ENCODE measurements around the gene TBX1.

TBX1 gene

GRCh38 chr22:19753090-19753842 lies 7.3 kb upstream of the TBX1 start:
- DNase-seq = no peak
- no peaks in the 10 kb centered on the region for H3K9me3 ChIP-seq (ENCODE audit: severe bottlenecking)
- no peaks in the 10 kb centered on the region for H3K36me3 ChIP-seq
- peak; percentile 58 for TF ChIP-seq CTCF (IDR thresholded peaks at IDR 0.05; ENCODE audit: low read depth, low read length)
- no peaks in the 10 kb centered on the region for H3K27me3 ChIP-seq (ENCODE audit: insufficient read depth, low read depth, severe bottlenecking)
- no peak overlapping the region for H3K27ac ChIP-seq
- H3K4me3 ChIP-seq (ENCODE audit: low read depth, low read length) = no peak overlapping the region

GRCh38 chr22:19753996-19754700 lies 6.4 kb upstream of the TBX1 start:
- TF ChIP-seq CTCF (IDR thresholded peaks at IDR 0.05; ENCODE audit: low read depth, low read length) = no peak
- Histone ChIP-seq H3K9me3 (ENCODE audit: severe bottlenecking) (no peaks in the 10 kb centered on the region), H3K4me3 (ENCODE audit: low read depth, low read length) (no peak overlapping the region), H3K27ac (no peak overlapping the region), H3K36me3 (no peaks in the 10 kb centered on the region), H3K27me3 (ENCODE audit: insufficient read depth, low read depth, severe bottlenecking) (no peaks in the 10 kb centered on the region)
- DNase-seq = no peak

- no peak for TF ChIP-seq CTCF (IDR thresholded peaks at IDR 0.05; ENCODE audit: low read depth, low read length)
- H3K9me3 ChIP-seq (ENCODE audit: severe bottlenecking) = no peaks in the 10 kb centered on the region
- no peaks in the 10 kb centered on the region for H3K36me3 ChIP-seq
- DNase-seq = no peak
- no peak overlapping the region for H3K4me3 ChIP-seq (ENCODE audit: low read depth, low read length)
- H3K27ac ChIP-seq = no peak overlapping the region
- no peaks in the 10 kb centered on the region for H3K27me3 ChIP-seq (ENCODE audit: insufficient read depth, low read depth, severe bottlenecking)
These were observed 5.9 kb upstream of the TBX1 start for GRCh38 chr22:19754701-19755144.

GRCh38 chr22:19755145-19755710 lies 5.3 kb upstream of the TBX1 start:
- no peak for DNase-seq
- TF ChIP-seq CTCF (IDR thresholded peaks at IDR 0.05; ENCODE audit: low read depth, low read length) = no peak
- Histone ChIP-seq H3K27me3 (ENCODE audit: insufficient read depth, low read depth, severe bottlenecking) (no peaks in the 10 kb centered on the region), H3K27ac (no peak overlapping the region), H3K4me3 (ENCODE audit: low read depth, low read length) (no peak overlapping the region), H3K36me3 (no peaks in the 10 kb centered on the region), H3K9me3 (ENCODE audit: severe bottlenecking) (no peaks in the 10 kb centered on the region)

- Histone ChIP-seq H3K27ac (no peak overlapping the region), H3K9me3 (ENCODE audit: severe bottlenecking) (no peaks in the 10 kb centered on the region), H3K36me3 (no peaks in the 10 kb centered on the region), H3K27me3 (ENCODE audit: insufficient read depth, low read depth, severe bottlenecking) (no peaks in the 10 kb centered on the region), H3K4me3 (ENCODE audit: low read depth, low read length) (no peak overlapping the region)
- TF ChIP-seq CTCF (IDR thresholded peaks at IDR 0.05; ENCODE audit: low read depth, low read length) = no peak
- no peak for DNase-seq
These were observed 4.8 kb upstream of the TBX1 start for GRCh38 chr22:19755722-19756287.

Data from WERI-Rb-1 (cell line).